Thoracic aorta (tissue), 2 donors: ENCODE measurements around the gene MDFI. TPM values are rescaled to one million over a fixed set of nuclear protein-coding genes. Genes with fewer than 3 reads are reported as not detected.

Experiments used
- ATAC-seq: fragments of 150-250 bp; one replicate; pipeline ENCODE4 v1.8.0; 2017; ENCODE audit warnings: low read depth; ENCODE audit not compliant: insufficient number of reproducible peaks, low FRiP score
- DNase-seq: peaks from one replicate; pipeline ENCODE4 v3.0.0-alpha.2; 2020; ENCODE audit warnings: low spot score
- H3K27ac ChIP-seq, 2 donors: fragments of 200-600 bp; sonication (generic); 1 replicate in 1 of 2; 2 replicates in 1 of 2; pipeline ENCODE4 v1.5.1; 2016; ENCODE audit warnings: mild to moderate bottlenecking in 2 of 2, moderate library complexity in 2 of 2
- H3K27me3 ChIP-seq: fragments of 200-600 bp; sonication (generic); replicated peaks from 2 replicates; pipeline ENCODE4 v1.6.0; 2016; ENCODE audit warnings: mild to moderate bottlenecking; ENCODE audit not compliant: insufficient read depth
- H3K36me3 ChIP-seq: fragments of 200-600 bp; sonication (generic); one replicate; pipeline ENCODE4 v1.5.1; 2016
- H3K4me1 ChIP-seq, 2 donors: fragments of 200-600 bp; sonication (generic); 1 replicate in 1 of 2; 2 replicates in 1 of 2; pipeline versions ENCODE4 v1.5.1 to v1.6.0; 2016; ENCODE audit warnings: low read depth in 2 of 2, mild to moderate bottlenecking in 1 of 2; ENCODE audit not compliant: control insufficient read depth in 1 of 2
- H3K4me3 ChIP-seq: fragments of 200-600 bp; sonication (generic); 2 replicates; pipeline ENCODE4 v1.5.1; 2016; ENCODE audit warnings: mild to moderate bottlenecking
- H3K9me3 ChIP-seq: fragments of 200-600 bp; sonication (generic); 2 replicates; pipeline ENCODE4 v1.5.1; 2016
- total RNA-seq, 2 donors: library from RNA; depleted of rRNA; stranded (reverse); fragments of >200 nt; gene quantifications; one replicate each; pipeline versions ENCODE4 v1.1.0 to v1.2.3, GENCODE V29; 2016
- TF ChIP-seq, protein P1 (sequence below): fragments of 200-600 bp; sonication (generic); IDR thresholded peaks from one replicate; pipeline ENCODE4 v1.5.1; 2019; ENCODE audit warnings: antibody characterized with exemption

MDFI gene
- total RNA-seq, 2 donors from 2014 or later, result 5.1 to 10.3 TPM

- no peak overlapping the region for H3K4me3 ChIP-seq
- H3K27ac ChIP-seq, result no peak overlapping the region
- no peaks in the 10 kb centered on the region for H3K27me3 ChIP-seq
- no peak for ATAC-seq
- no peaks in the 10 kb centered on the region for H3K4me1 ChIP-seq
- H3K36me3 ChIP-seq, result no peaks in the 10 kb centered on the region
- TF ChIP-seq, protein P1, sequence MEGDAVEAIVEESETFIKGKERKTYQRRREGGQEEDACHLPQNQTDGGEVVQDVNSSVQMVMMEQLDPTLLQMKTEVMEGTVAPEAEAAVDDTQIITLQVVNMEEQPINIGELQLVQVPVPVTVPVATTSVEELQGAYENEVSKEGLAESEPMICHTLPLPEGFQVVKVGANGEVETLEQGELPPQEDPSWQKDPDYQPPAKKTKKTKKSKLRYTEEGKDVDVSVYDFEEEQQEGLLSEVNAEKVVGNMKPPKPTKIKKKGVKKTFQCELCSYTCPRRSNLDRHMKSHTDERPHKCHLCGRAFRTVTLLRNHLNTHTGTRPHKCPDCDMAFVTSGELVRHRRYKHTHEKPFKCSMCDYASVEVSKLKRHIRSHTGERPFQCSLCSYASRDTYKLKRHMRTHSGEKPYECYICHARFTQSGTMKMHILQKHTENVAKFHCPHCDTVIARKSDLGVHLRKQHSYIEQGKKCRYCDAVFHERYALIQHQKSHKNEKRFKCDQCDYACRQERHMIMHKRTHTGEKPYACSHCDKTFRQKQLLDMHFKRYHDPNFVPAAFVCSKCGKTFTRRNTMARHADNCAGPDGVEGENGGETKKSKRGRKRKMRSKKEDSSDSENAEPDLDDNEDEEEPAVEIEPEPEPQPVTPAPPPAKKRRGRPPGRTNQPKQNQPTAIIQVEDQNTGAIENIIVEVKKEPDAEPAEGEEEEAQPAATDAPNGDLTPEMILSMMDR, result no peak
- DNase-seq, result no peak
- peaks cover 5% of the 10 kb centered on the region for H3K9me3 ChIP-seq
Measured at GRCh38 chr6:41626022-41626421, 12.2 kb upstream of the MDFI start.

DNA sequence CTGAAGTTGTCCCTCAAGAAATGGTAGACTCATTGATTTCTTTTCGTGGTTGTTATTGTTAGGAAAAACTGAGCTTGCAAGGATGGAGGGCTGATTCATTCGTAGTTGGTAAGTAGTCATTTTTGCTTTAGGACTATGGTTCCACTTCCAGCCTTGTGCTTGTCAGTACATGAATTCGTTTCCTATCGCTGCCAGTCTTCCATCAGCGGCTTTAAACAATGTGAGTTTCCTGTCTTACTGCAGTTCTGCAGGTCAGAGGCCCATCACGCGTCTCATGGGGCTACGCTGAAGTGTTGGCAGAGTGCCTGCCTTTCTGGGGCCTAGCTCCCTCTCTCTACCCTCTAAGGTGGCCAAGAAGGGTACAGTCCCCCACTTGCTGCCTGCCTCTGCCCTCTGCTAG is 11.4 kb upstream of the MDFI start:
- H3K27ac ChIP-seq, result no peak overlapping the region
- DNase-seq (no peak), ATAC-seq (no peak)
- H3K9me3 ChIP-seq, result no peaks in the 10 kb centered on the region
- no peaks in the 10 kb centered on the region for H3K27me3 ChIP-seq
- no peak overlapping the region for H3K4me3 ChIP-seq
- TF ChIP-seq, protein P1, result no peak
- no peaks in the 10 kb centered on the region for H3K36me3 ChIP-seq
- no peaks in the 10 kb centered on the region for H3K4me1 ChIP-seq

- Histone ChIP-seq H3K27ac (no peak overlapping the region), H3K4me3 (no peak overlapping the region), H3K36me3 (no peaks in the 10 kb centered on the region), H3K4me1 (no peaks in the 10 kb centered on the region), H3K27me3 (peaks cover under 1% of the 10 kb centered on the region), H3K9me3 (no peaks in the 10 kb centered on the region)
- DNase-seq (no peak), ATAC-seq (no peak)
- TF ChIP-seq, protein P1, result no peak
Measured at GRCh38 chr6:41629128-41629527, 9.1 kb upstream of the MDFI start.

- ATAC-seq, result no peak
- Histone ChIP-seq H3K4me3 (no peak overlapping the region), H3K27ac (no peak overlapping the region), H3K36me3 (no peaks in the 10 kb centered on the region), H3K9me3 (no peaks in the 10 kb centered on the region), H3K4me1 (no peaks in the 10 kb centered on the region), H3K27me3 (peaks cover 4% of the 10 kb centered on the region)
- TF ChIP-seq, protein P1, result no peak
- no peak for DNase-seq
Measured at GRCh38 chr6:41630069-41630468, 8.2 kb upstream of the MDFI start.

DNA sequence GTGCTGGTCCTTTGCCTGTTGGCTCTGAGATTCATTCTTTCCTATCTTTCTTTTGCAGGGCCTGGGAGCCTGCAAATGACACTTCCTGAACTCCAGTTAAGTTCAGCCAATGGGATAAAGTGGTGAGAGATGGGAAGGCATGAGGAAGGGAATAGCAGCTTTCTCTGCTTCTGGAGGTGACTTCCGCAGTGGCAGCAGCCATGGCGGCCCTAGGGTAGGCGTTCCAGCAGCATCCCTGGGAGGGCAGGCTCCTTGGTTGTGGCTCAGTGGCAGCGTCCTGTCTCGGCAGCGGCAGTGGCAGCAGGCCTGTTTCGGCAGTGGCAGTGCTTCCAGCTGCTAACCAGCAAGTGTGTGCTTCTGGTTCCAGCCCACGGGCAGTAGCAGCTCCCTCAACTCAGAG is 7.3 kb upstream of the MDFI start:
- Histone ChIP-seq H3K36me3 (no peaks in the 10 kb centered on the region), H3K4me3 (no peak overlapping the region), H3K27me3 (peaks cover 4% of the 10 kb centered on the region), H3K9me3 (no peaks in the 10 kb centered on the region), H3K4me1 (no peaks in the 10 kb centered on the region), H3K27ac (no peak overlapping the region)
- ATAC-seq (no peak), DNase-seq (no peak)
- TF ChIP-seq, protein P1, result no peak
